Chondrocyte (in vitro differentiated cells): Measurements from ENCODE around the gene MEFV. TPM values are rescaled to one million over a fixed set of nuclear protein-coding genes. Genes with fewer than 3 reads are reported as not detected.

ENCODE experiments used
- DNase-seq: peaks from one replicate; pipeline ENCODE4 v3.0.0; 2021; ENCODE audit warnings: mixed read lengths, low spot score
- H3K27ac Mint-ChIP-seq: one replicate; pipeline ENCODE4 v1.8.0; 2021; ENCODE audit warnings: mild to moderate bottlenecking, moderate library complexity, mixed read lengths; ENCODE audit not compliant: unreplicated experiment
- H3K27me3 Mint-ChIP-seq: 2 replicates; pipeline ENCODE4 v1.8.0; 2021; ENCODE audit warnings: low read depth, mixed read lengths
- H3K36me3 Mint-ChIP-seq: 2 replicates; pipeline ENCODE4 v1.8.0; 2021; ENCODE audit warnings: low read depth, mixed read lengths
- H3K4me1 Mint-ChIP-seq: 2 replicates; pipeline ENCODE4 v1.8.0; 2021; ENCODE audit warnings: low read depth, mild to moderate bottlenecking, mixed read lengths
- H3K4me3 Mint-ChIP-seq: one replicate; pipeline ENCODE4 v1.8.0; 2021; ENCODE audit warnings: mild to moderate bottlenecking, moderate library complexity, mixed read lengths; ENCODE audit not compliant: unreplicated experiment
- H3K9me3 Mint-ChIP-seq: 2 replicates; pipeline ENCODE4 v1.8.0; 2021; ENCODE audit warnings: low read depth, mixed read lengths
- CTCF ChIP-seq: fragments of 200-600 bp; sonication (generic); IDR thresholded peaks from 2 replicates; pipeline ENCODE4 v1.5.0; 2021; ENCODE audit warnings: antibody characterized with exemption, mild to moderate bottlenecking, moderate library complexity
- long read RNA-seq: library from polyadenylated mRNA; stranded (forward); transcript quantifications from one replicate; pipeline ENCODE4 v2.0.0, GENCODE V29; 2021
- total RNA-seq: library from RNA; stranded (reverse); gene quantifications from 3 replicates; pipeline ENCODE4 v1.2.1, GENCODE V29; 2021

MEFV gene
- not detected in 3 replicates for total RNA-seq
- long read RNA-seq: 0 reads

- Mint-ChIP-seq H3K4me1 (no peaks in the 10 kb centered on the region), H3K27me3 (peaks cover 2% of the 10 kb centered on the region), H3K9me3 (no peaks in the 10 kb centered on the region), H3K27ac (no peak within 1 kb of the TSS), H3K36me3 (no peaks in the 10 kb centered on the region), H3K4me3 (no peak within 1 kb of the TSS)
- no peak for DNase-seq
- no peak for TF ChIP-seq CTCF
Measured at GRCh38 chr16:3256146-3256865, at the start of gene MEFV. Gene MEFV (minus strand): TSS chr16:3256633. CDS start chr16:3256587, 46 bp downstream.

GRCh38 chr16:3306078-3306477 is 49.6 kb upstream of the MEFV start:
- Mint-ChIP-seq H3K27me3 (no peaks in the 10 kb centered on the region), H3K36me3 (peaks cover 57% of the 10 kb centered on the region), H3K4me3 (peak overlapping the region; percentile 75), H3K4me1 (peaks cover 14% of the 10 kb centered on the region), H3K27ac (peak overlapping the region; percentile 89), H3K9me3 (peaks cover 49% of the 10 kb centered on the region)
- DNase-seq: no peak
- TF ChIP-seq CTCF: no peak

GRCh38 chr16:3305109-3306068 is 49.0 kb upstream of the MEFV start, which contains the start of the genes TIGD7 and ZNF75A:
Gene TIGD7 (minus strand): TSS chr16:3305430. CDS start chr16:3300614, 4,816 bp downstream.
Gene ZNF75A (plus strand): TSS chr16:3305497. CDS start chr16:3308429, 2,932 bp downstream.
- H3K9me3 Mint-ChIP-seq: peaks cover 49% of the 10 kb centered on the region
- H3K27ac Mint-ChIP-seq: peak within 1 kb of the TSS; percentile 89
- H3K4me3 Mint-ChIP-seq: peak within 1 kb of the TSS; percentile 75
- peak; percentile 63 for TF ChIP-seq CTCF
- DNase-seq: peak; percentile 93
- H3K36me3 Mint-ChIP-seq: peaks cover 57% of the 10 kb centered on the region
- no peaks in the 10 kb centered on the region for H3K27me3 Mint-ChIP-seq
- H3K4me1 Mint-ChIP-seq: peaks cover 14% of the 10 kb centered on the region

- Mint-ChIP-seq H3K27ac (peak overlapping the region; percentile 89), H3K27me3 (no peaks in the 10 kb centered on the region), H3K4me3 (peak overlapping the region; percentile 75), H3K36me3 (peaks cover 62% of the 10 kb centered on the region), H3K9me3 (peaks cover 58% of the 10 kb centered on the region), H3K4me1 (peaks cover 14% of the 10 kb centered on the region)
- no peak for TF ChIP-seq CTCF
- no peak for DNase-seq
Measured at GRCh38 chr16:3304370-3304769, 47.9 kb upstream of the MEFV start.

GRCh38 chr16:3295783-3296182 is 39.4 kb upstream of the MEFV start:
- Mint-ChIP-seq H3K4me3 (no peak overlapping the region), H3K9me3 (peaks cover 73% of the 10 kb centered on the region), H3K27ac (no peak overlapping the region), H3K27me3 (no peaks in the 10 kb centered on the region), H3K4me1 (no peaks in the 10 kb centered on the region), H3K36me3 (peaks cover 74% of the 10 kb centered on the region)
- no peak for TF ChIP-seq CTCF
- no peak for DNase-seq
